NCI-H146 (cell line): ENCODE measurements around the gene ANKRD11.

Experiments
- DNase-seq: peaks from one replicate; lab custom pipeline; 2025; lab: John Stamatoyannopoulos, UW

ANKRD11 gene

GRCh38 chr16:89506791-89507191 is 16.4 kb upstream of the ANKRD11 start:
- DNase-seq: no peak

GRCh38 chr16:89506113-89506504 is 15.7 kb upstream of the ANKRD11 start:
- no peak for DNase-seq

GRCh38 chr16:89505204-89506112 is 15.1 kb upstream of the ANKRD11 start:
- no peak for DNase-seq

- no peak for DNase-seq
Measured at GRCh38 chr16:89504091-89504490, 13.7 kb upstream of the ANKRD11 start.

- no peak for DNase-seq
Measured at GRCh38 chr16:89502081-89502843, 11.9 kb upstream of the ANKRD11 start.

- DNase-seq: no peak
Measured at GRCh38 chr16:89499767-89500166, 9.4 kb upstream of the ANKRD11 start.

- no peak for DNase-seq
Measured at GRCh38 chr16:89498839-89499238, 8.5 kb upstream of the ANKRD11 start.

- no peak for DNase-seq
Measured at GRCh38 chr16:89495121-89495520, 4.8 kb upstream of the ANKRD11 start.

GRCh38 chr16:89493776-89494175 is 3.4 kb upstream of the ANKRD11 start:
- DNase-seq: no peak

GRCh38 chr16:89491974-89492687 is 1.8 kb upstream of the ANKRD11 start:
- no peak for DNase-seq

GRCh38 chr16:89491238-89491869 is 993 bp upstream of the ANKRD11 start:
- DNase-seq: no peak

- DNase-seq: no peak
Measured at GRCh38 chr16:89489898-89490438, 393 bp downstream of the ANKRD11 start.

- peak; percentile 57 for DNase-seq
Measured at GRCh38 chr16:89489040-89489897, 1.1 kb downstream of the ANKRD11 start.

- DNase-seq: no peak
Measured at GRCh38 chr16:89485701-89486246, 4.6 kb downstream of the ANKRD11 start.

- DNase-seq: no peak
Measured at GRCh38 chr16:89484923-89485679, 5.3 kb downstream of the ANKRD11 start.

GRCh38 chr16:89484041-89484501 is 6.3 kb downstream of the ANKRD11 start:
- DNase-seq: no peak

- no peak for DNase-seq
Measured at GRCh38 chr16:89482817-89483205, 7.5 kb downstream of the ANKRD11 start.

- DNase-seq: no peak
Measured at GRCh38 chr16:89482150-89482816, 8.1 kb downstream of the ANKRD11 start.

- DNase-seq: no peak
Measured at GRCh38 chr16:89481356-89481955, 8.9 kb downstream of the ANKRD11 start.
